AG04449 (cell line): ENCODE data around the gene ZNF132.

Experiments used
- CTCF ChIA-PET: fragments of 350-600 bp; formaldehyde crosslinking; extraction: SDS; loops from one replicate; lab custom pipeline; 2021; ENCODE audit warnings: antibody characterized with exemption; lab: Yijun Ruan, JAX
- POLR2A ChIA-PET: fragments of 400-600, 350-600 bp; formaldehyde crosslinking; extraction: SDS; loops from one replicate; lab custom pipeline; 2020; ENCODE audit warnings: antibody characterized with exemption, inconsistent platforms; lab: Yijun Ruan, JAX
- DNase-seq: peaks from one replicate; pipeline ENCODE4 v3.0.0-alpha.2; 2010; ENCODE audit warnings: low read depth, low spot score
- H3K4me3 ChIP-seq: 2 replicates; pipeline ENCODE4 v1.5.1; 2011; ENCODE audit warnings: low read depth, mild to moderate bottlenecking, control low read depth, low read length
- CTCF ChIP-seq: IDR thresholded peaks from one replicate; pipeline ENCODE4 v1.5.1; 2011; ENCODE audit warnings: mild to moderate bottlenecking, moderate library complexity, low read length, control low read depth, inconsistent platforms; ENCODE audit not compliant: insufficient read depth; ENCODE audit errors: missing control alignments

ZNF132 gene

DNA sequence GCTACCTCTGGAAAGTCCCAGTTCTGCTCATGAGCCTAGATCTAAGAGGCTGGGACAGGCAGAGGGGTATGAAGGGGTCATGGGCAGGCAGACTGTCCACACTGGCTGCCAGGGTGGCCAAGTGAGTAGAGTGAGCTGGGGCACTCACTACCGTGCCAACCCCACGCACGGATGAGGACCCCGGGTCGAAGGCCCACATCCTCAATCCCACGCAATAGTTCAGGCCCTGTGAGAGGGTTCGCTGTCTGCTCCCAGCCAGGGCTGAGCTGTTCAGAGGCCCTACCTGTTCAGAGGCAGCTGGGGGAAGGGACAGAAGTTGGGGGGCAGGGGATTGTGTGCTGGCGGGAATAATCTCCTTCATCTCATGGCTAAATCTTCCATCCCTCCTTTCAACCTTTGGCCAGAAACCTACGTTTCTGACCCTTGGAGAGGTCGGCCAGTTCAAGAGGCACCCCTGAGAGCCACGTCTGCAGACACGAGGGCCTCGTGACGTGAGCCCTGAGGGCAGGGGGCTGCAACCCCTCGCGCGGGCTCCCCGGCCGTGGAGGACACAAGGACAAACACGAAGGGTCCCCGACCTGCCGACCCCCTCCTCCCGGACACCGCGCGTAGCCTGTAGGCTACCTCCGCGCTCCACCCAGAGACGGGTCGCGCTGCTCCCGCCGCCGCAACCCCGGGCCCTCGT is 53.9 kb downstream of the ZNF132 start:
- CTCF ChIA-PET: no interaction called here
- DNase-seq: no peak
- peak overlapping the region; percentile 86 for H3K4me3 ChIP-seq
- TF ChIP-seq CTCF: no peak
- POLR2A ChIA-PET: interaction anchor here (0.6 to 0.7 kb wide), 2 partner anchors 240 to 364 kb away, joined by 3 read pairs; no protein-coding TSS in a partner anchor

GRCh38 chr19:58385313-58385890 is 54.6 kb downstream of the ZNF132 start:
- no peak for DNase-seq
- ChIA-PET CTCF (no interaction called here), POLR2A (interaction anchor here (0.6 kb wide), 1 partner anchor 239 kb away, joined by 3 read pairs; no protein-coding TSS in a partner anchor)
- H3K4me3 ChIP-seq: peak overlapping the region; percentile 86
- TF ChIP-seq CTCF: no peak

GRCh38 chr19:58382997-58383603 is 56.9 kb downstream of the ZNF132 start:
- TF ChIP-seq CTCF: no peak
- no peak for DNase-seq
- H3K4me3 ChIP-seq: no peak overlapping the region
- ChIA-PET POLR2A (interaction anchor here (0.6 kb wide), 1 partner anchor 57 kb away, joined by 4 read pairs; the partner anchor contains the start of gene ZSCAN22), CTCF (no interaction called here)
